GM12873 (cell line): ENCODE data around the gene PI4KA.

ENCODE experiments used
- TF ChIP-seq, protein P1 (sequence below): IDR thresholded peaks from 2 replicates; pipeline ENCODE4 v1.5.1; 2012; ENCODE audit warnings: low read depth, mild to moderate bottlenecking, moderate library complexity, low read length, control low read depth; ENCODE audit not compliant: insufficient read depth; ENCODE audit errors: missing control alignments

Gene PI4KA

DNA sequence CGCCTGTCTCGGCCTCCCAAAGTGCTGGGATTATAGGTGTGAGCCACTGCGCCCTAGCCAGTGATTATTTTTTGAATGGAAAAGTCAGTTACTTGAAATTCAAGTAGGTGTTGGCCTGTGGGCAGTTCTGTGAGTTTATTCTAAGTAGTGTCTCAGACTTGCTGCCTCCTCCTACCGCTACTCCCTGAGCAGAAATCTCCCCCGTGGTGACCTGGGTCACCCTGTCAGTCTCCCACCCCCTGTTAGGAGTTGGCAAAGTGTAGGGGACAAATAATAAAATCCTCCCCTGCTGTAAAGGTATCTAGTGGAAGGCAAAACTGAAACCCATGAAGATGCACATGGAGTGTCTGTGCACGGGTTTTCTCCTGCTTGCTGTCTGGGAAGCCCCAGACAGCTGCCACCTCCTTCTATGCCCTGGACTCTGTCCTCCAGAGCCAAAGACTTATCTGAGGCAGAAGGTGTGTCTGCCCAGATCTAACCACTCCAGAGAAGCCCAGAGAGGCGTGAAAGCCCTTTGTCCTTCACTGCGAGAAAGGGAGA is 26.5 kb upstream of the PI4KA start:
- TF ChIP-seq, protein P1, sequence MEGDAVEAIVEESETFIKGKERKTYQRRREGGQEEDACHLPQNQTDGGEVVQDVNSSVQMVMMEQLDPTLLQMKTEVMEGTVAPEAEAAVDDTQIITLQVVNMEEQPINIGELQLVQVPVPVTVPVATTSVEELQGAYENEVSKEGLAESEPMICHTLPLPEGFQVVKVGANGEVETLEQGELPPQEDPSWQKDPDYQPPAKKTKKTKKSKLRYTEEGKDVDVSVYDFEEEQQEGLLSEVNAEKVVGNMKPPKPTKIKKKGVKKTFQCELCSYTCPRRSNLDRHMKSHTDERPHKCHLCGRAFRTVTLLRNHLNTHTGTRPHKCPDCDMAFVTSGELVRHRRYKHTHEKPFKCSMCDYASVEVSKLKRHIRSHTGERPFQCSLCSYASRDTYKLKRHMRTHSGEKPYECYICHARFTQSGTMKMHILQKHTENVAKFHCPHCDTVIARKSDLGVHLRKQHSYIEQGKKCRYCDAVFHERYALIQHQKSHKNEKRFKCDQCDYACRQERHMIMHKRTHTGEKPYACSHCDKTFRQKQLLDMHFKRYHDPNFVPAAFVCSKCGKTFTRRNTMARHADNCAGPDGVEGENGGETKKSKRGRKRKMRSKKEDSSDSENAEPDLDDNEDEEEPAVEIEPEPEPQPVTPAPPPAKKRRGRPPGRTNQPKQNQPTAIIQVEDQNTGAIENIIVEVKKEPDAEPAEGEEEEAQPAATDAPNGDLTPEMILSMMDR: no peak

GRCh38 chr22:20884454-20884853 is 25.8 kb upstream of the PI4KA start:
- TF ChIP-seq, protein P1: no peak

- TF ChIP-seq, protein P1: no peak
Measured at GRCh38 chr22:20882855-20883254, 24.2 kb upstream of the PI4KA start.

- TF ChIP-seq, protein P1: no peak
Measured at GRCh38 chr22:20881869-20882815, 23.5 kb upstream of the PI4KA start.

DNA sequence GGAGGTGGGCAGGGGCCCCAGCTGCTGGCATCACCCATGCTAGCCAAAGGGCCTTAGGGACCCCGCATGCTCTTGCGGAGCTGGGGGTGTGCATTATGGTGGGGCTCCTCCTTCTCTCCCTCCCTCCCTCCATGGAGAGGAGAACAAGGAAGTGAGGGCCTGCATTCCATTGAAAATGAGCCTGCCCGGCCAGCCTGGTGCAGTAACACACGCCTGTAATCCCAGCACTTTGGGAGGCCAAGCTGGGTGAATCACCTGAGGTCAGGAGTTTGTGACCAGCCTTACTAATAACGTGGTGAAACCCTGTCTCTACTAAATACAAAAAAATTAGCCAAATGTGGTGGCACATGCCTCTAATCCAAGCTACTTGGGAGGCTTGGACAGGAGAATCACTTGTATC is 22.6 kb upstream of the PI4KA start:
- TF ChIP-seq, protein P1: no peak

DNA sequence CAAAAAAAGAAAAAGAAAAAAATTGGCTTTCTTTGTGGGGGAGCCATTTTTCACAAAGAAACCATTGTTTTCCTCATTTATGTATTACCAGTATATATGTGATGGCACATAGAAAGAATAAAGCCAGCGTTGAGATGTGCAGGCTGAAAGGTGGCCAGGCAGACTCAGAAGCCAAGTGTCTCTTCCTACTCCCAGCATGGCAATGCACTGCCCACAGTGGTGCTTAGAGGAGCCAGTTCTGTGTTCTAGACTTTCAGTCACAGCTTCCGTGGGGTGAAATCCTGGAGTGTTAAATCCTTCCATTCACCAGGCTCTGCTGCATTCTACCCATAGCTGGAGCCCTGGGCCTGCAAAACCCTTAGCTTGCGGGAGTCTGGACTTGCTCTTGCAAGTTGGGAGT is 19.1 kb upstream of the PI4KA start:
- TF ChIP-seq, protein P1: no peak

GRCh38 chr22:20875296-20875695 is 16.7 kb upstream of the PI4KA start:
- TF ChIP-seq, protein P1: no peak
